ENCODE measurements around the gene ATG16L2.
A peak's percentile ranks its signal among the peaks of the same experiment; 100 is the strongest.

DNA sequence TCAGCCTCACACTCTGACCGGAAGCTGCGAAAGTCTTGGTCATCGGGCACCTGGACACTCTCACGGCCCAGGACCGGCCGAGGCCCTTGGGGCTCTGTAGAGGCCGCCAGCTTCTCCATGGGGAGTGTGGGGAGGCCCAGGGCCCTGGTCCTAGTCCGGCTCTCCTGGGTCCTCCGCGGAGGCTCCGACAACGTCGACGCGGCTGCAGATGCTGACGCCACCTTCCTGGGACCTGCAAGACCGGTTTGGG lies 33.2 kb upstream of the ATG16L2 start:
- TF ChIP-seq, protein P1, sequence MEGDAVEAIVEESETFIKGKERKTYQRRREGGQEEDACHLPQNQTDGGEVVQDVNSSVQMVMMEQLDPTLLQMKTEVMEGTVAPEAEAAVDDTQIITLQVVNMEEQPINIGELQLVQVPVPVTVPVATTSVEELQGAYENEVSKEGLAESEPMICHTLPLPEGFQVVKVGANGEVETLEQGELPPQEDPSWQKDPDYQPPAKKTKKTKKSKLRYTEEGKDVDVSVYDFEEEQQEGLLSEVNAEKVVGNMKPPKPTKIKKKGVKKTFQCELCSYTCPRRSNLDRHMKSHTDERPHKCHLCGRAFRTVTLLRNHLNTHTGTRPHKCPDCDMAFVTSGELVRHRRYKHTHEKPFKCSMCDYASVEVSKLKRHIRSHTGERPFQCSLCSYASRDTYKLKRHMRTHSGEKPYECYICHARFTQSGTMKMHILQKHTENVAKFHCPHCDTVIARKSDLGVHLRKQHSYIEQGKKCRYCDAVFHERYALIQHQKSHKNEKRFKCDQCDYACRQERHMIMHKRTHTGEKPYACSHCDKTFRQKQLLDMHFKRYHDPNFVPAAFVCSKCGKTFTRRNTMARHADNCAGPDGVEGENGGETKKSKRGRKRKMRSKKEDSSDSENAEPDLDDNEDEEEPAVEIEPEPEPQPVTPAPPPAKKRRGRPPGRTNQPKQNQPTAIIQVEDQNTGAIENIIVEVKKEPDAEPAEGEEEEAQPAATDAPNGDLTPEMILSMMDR (IDR thresholded peaks at IDR 0.05), result no peak
- TF ChIP-seq POLR2A (IDR thresholded peaks at IDR 0.05), result peak in 1 of 4 donors; percentile 46
- TF ChIP-seq EP300 (IDR thresholded peaks at IDR 0.05), result no peak
- no peak for TF ChIP-seq POLR2AphosphoS5 (IDR thresholded peaks at IDR 0.05)

Data from upper lobe of left lung (tissue), 4 donors.